ENCODE data around the gene SVIL. TPM values are rescaled to one million over a fixed set of nuclear protein-coding genes. Genes with fewer than 3 reads are reported as not detected.

Gene SVIL
- total and polyA plus RNA-seq, 7 donors = 8.3 to 1,443 (median 637) TPM

- intact Hi-C loops (cut with DNase I) = no loop called here
- H3K27me3 ChIP-seq = no peaks in the 10 kb centered on the region
- peaks cover 0 to 49% (median 36%) of the 10 kb centered on the region in 4 donors for H3K4me1 ChIP-seq
- peaks cover 23 to 85% (median 51%) of the 10 kb centered on the region in 4 donors for H3K36me3 ChIP-seq
- DNase-seq = no peak
- peak overlapping the region in 3 of 4 donors; percentile 1 to 79 (median 12) for H3K27ac ChIP-seq
- H3K4me3 ChIP-seq = no peak overlapping the region
- 87 to 90% methylated on average over 9 of the region's 9 CpGs for WGBS, 2 donors
- no peaks in the 10 kb centered on the region for H3K9me3 ChIP-seq
- TF ChIP-seq POLR2A (IDR thresholded peaks at IDR 0.05) = no peak
- no peak for TF ChIP-seq CTCF (IDR thresholded peaks at IDR 0.05)
- no peak for TF ChIP-seq POLR2AphosphoS5 (IDR thresholded peaks at IDR 0.05)
- no peak for TF ChIP-seq EP300 (IDR thresholded peaks at IDR 0.05)
Measured at GRCh38 chr10:29530112-29530976, 104.4 kb downstream of the SVIL start.

- Histone ChIP-seq H3K27ac (peak overlapping the region in 1 of 4 donors; percentile 79), H3K9me3 (no peaks in the 10 kb centered on the region), H3K27me3 (no peaks in the 10 kb centered on the region), H3K4me3 (no peak overlapping the region), H3K4me1 (peaks cover 0 to 45% (median 30%) of the 10 kb centered on the region in 4 donors), H3K36me3 (peaks cover 30 to 97% (median 59%) of the 10 kb centered on the region in 4 donors)
- no peak for TF ChIP-seq POLR2AphosphoS5 (IDR thresholded peaks at IDR 0.05)
- no peak for TF ChIP-seq POLR2A (IDR thresholded peaks at IDR 0.05)
- no peak for TF ChIP-seq CTCF (IDR thresholded peaks at IDR 0.05)
- no peak for TF ChIP-seq EP300 (IDR thresholded peaks at IDR 0.05)
- intact Hi-C loops (cut with DNase I) = no loop called here
- no peak for DNase-seq
- WGBS, 2 donors = 85 to 92% methylated on average over 6 of the region's 6 CpGs
Measured at GRCh38 chr10:29529146-29529545, 105.6 kb downstream of the SVIL start.

- TF ChIP-seq POLR2A (IDR thresholded peaks at IDR 0.05) (no peak), CTCF (IDR thresholded peaks at IDR 0.05) (no peak), EP300 (IDR thresholded peaks at IDR 0.05) (no peak), POLR2AphosphoS5 (IDR thresholded peaks at IDR 0.05) (no peak)
- Histone ChIP-seq H3K4me3 (no peak overlapping the region), H3K27ac (peak overlapping the region in 3 of 4 donors; percentile 10 to 83 (median 22)), H3K27me3 (no peaks in the 10 kb centered on the region), H3K36me3 (peaks cover 26 to 100% (median 64%) of the 10 kb centered on the region in 4 donors), H3K4me1 (peaks cover 0 to 59% (median 40%) of the 10 kb centered on the region in 4 donors), H3K9me3 (no peaks in the 10 kb centered on the region)
- WGBS, 2 donors = 90 to 94% methylated on average over 7 of the region's 7 CpGs
- intact Hi-C loops (cut with DNase I) = no loop called here
- no peak for DNase-seq
Measured at GRCh38 chr10:29525762-29526161, 109.0 kb downstream of the SVIL start.

GRCh38 chr10:29524720-29525119, 110.1 kb downstream of the SVIL start:
- H3K4me1 ChIP-seq = peaks cover 0 to 69% (median 42%) of the 10 kb centered on the region in 4 donors
- H3K27me3 ChIP-seq = no peaks in the 10 kb centered on the region
- intact Hi-C loops (cut with DNase I) = no loop called here
- peak overlapping the region; percentile 17 to 83 (median 58) for H3K27ac ChIP-seq
- no peak for DNase-seq
- H3K9me3 ChIP-seq = no peaks in the 10 kb centered on the region
- no peak for TF ChIP-seq POLR2AphosphoS5 (IDR thresholded peaks at IDR 0.05)
- no peak for TF ChIP-seq POLR2A (IDR thresholded peaks at IDR 0.05)
- TF ChIP-seq CTCF (IDR thresholded peaks at IDR 0.05) = no peak
- no peak for TF ChIP-seq EP300 (IDR thresholded peaks at IDR 0.05)
- H3K36me3 ChIP-seq = peaks cover 24 to 100% (median 64%) of the 10 kb centered on the region in 4 donors
- 35 to 73% methylated on average over 9 of the region's 9 CpGs for WGBS, 2 donors
- no peak overlapping the region for H3K4me3 ChIP-seq
